Tibial nerve (tissue), 4 donors: ENCODE measurements around the gene PABPN1L.

Source experiments
- EP300 ChIP-seq, 2 donors: sonication (generic); formaldehyde crosslinking; IDR thresholded peaks; one replicate each; pipeline ENCODE4 v1.6.1; 2017; ENCODE audit warnings: antibody characterized with exemption in 2 of 2, mild to moderate bottlenecking in 1 of 2
- POLR2A ChIP-seq, 2 donors: fragments of 450-650 bp; IDR thresholded peaks; one replicate each; pipeline ENCODE4 v1.6.1; 2017; ENCODE audit warnings: antibody characterized with exemption in 2 of 2, mild to moderate bottlenecking in 2 of 2, moderate library complexity in 2 of 2
- TF ChIP-seq, protein P1 (sequence below), 5 experiments: fragments of 200-600 bp in 3 of 5; fragments of 450-650 bp in 2 of 5; sonication (generic) in 3 of 5; IDR thresholded peaks; one replicate each; pipeline ENCODE4 v1.5.1; 2016 to 2019; ENCODE audit warnings: antibody characterized with exemption in 5 of 5, mild to moderate bottlenecking in 3 of 5, moderate library complexity in 2 of 5

DNA sequence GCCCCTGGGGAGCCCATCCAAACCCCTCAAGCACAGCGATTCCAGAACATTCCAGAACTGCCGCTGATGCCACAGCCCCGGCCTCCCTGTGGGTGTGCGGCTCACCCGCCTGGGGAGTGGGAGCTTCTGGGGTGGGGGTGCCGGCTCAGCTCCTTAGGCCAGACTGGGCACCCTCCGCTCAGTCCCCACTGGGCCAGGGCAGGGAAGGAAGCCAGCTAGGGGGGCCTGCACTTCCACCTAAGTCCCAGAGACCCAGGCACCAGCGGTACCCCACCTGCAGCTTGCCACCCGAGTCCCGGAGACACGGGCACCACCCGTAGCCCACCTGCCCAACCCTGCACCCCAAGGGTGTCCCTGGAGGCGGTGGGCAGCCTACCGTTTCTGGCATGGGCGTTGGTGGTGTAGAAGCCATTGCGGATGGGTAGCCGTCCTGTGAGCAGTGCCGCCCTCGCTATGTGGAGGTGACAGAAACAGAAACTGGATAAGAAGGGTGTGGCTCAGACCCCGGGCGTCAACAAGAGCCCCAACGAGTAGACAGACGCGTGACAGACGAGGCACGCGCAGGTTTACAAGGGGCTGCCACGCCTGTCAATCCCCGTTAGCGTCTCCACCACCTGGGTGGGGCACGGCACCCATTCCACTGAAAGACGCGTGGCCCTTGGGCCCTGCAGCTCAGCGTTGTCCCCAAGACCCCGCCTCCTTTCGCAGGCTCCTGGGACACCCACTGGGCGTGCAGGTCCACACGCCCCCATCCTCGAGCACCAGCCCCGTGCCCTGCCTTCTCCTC, 24.7 kb downstream of the PABPN1L start:
- TF ChIP-seq, protein P1, sequence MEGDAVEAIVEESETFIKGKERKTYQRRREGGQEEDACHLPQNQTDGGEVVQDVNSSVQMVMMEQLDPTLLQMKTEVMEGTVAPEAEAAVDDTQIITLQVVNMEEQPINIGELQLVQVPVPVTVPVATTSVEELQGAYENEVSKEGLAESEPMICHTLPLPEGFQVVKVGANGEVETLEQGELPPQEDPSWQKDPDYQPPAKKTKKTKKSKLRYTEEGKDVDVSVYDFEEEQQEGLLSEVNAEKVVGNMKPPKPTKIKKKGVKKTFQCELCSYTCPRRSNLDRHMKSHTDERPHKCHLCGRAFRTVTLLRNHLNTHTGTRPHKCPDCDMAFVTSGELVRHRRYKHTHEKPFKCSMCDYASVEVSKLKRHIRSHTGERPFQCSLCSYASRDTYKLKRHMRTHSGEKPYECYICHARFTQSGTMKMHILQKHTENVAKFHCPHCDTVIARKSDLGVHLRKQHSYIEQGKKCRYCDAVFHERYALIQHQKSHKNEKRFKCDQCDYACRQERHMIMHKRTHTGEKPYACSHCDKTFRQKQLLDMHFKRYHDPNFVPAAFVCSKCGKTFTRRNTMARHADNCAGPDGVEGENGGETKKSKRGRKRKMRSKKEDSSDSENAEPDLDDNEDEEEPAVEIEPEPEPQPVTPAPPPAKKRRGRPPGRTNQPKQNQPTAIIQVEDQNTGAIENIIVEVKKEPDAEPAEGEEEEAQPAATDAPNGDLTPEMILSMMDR (IDR thresholded peaks at IDR 0.05): no peak
- TF ChIP-seq POLR2A (IDR thresholded peaks at IDR 0.05): no peak
- no peak for TF ChIP-seq EP300 (IDR thresholded peaks at IDR 0.05)
